ENCODE results near the gene TNKS1BP1. TPM values are rescaled to one million over a fixed set of nuclear protein-coding genes. Genes with fewer than 3 reads are reported as not detected.

TNKS1BP1 gene
- total and polyA plus RNA-seq, 7 donors: 26.4 to 133 (median 43.8) TPM

DNA sequence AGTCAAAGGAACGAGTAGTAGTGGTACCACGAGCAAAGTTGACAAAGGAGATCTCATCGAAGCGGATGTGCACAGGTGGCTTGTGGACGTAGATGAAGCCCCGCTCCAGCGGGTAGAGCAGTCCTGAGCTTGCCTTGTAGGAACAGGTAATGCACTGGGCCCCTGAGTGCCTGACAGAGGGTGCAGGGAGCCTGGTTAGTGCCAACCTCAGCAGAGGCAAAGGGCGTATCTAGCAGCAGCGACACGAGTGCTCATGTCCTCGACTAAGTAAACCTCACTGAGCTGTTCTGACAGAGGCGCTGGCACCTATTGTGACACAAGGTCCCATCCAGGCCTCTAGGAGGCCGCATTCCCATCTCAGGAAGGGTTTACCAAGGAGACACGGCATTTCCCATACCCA, 7.0 kb upstream of the TNKS1BP1 start:
- Histone ChIP-seq H3K9me3 (no peaks in the 10 kb centered on the region), H3K4me3 (no peak overlapping the region), H3K4me1 (peaks cover 0 to 22% (median 15%) of the 10 kb centered on the region in 4 donors), H3K27me3 (no peaks in the 10 kb centered on the region), H3K27ac (no peak overlapping the region), H3K36me3 (peaks cover 41 to 67% (median 53%) of the 10 kb centered on the region in 4 donors)
- intact Hi-C loops (cut with DNase I): no loop called here
- WGBS, 2 donors: 94 to 96% methylated on average over 14 of the region's 14 CpGs
- no peak for DNase-seq
- TF ChIP-seq POLR2AphosphoS5 (IDR thresholded peaks at IDR 0.05) (no peak), EP300 (IDR thresholded peaks at IDR 0.05) (no peak), POLR2A (IDR thresholded peaks at IDR 0.05) (no peak)
- TF ChIP-seq, protein P1, sequence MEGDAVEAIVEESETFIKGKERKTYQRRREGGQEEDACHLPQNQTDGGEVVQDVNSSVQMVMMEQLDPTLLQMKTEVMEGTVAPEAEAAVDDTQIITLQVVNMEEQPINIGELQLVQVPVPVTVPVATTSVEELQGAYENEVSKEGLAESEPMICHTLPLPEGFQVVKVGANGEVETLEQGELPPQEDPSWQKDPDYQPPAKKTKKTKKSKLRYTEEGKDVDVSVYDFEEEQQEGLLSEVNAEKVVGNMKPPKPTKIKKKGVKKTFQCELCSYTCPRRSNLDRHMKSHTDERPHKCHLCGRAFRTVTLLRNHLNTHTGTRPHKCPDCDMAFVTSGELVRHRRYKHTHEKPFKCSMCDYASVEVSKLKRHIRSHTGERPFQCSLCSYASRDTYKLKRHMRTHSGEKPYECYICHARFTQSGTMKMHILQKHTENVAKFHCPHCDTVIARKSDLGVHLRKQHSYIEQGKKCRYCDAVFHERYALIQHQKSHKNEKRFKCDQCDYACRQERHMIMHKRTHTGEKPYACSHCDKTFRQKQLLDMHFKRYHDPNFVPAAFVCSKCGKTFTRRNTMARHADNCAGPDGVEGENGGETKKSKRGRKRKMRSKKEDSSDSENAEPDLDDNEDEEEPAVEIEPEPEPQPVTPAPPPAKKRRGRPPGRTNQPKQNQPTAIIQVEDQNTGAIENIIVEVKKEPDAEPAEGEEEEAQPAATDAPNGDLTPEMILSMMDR (IDR thresholded peaks at IDR 0.05): no peak

DNA sequence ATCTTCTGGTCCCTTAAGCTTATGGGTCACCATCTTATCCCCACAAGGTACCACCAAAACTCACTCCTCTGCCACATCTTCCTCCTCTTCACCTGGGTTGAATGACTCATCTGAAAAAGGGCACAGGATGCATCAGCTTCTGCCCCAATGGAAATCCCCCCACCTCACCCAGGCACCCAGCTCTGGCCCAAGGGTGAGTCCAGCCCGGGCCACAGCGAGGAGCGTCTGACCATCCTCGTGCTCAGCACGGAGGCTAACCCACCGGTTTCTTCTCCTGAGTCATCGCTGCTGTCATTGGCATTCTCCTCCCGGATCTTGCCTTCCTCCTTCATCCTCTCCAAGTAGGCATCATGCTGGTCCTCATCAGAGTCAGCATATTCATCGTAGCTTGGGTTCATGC, 5.3 kb upstream of the TNKS1BP1 start:
- DNase-seq: no peak
- Histone ChIP-seq H3K9me3 (no peaks in the 10 kb centered on the region), H3K27ac (no peak overlapping the region), H3K36me3 (peaks cover 41 to 72% (median 53%) of the 10 kb centered on the region in 4 donors), H3K4me1 (peaks cover 0 to 26% (median 22%) of the 10 kb centered on the region in 4 donors), H3K4me3 (no peak overlapping the region), H3K27me3 (no peaks in the 10 kb centered on the region)
- intact Hi-C loops (cut with DNase I): no loop called here
- WGBS, 2 donors: 90 to 93% methylated on average over 9 of the region's 9 CpGs
- TF ChIP-seq EP300 (IDR thresholded peaks at IDR 0.05): no peak
- no peak for TF ChIP-seq POLR2A (IDR thresholded peaks at IDR 0.05)
- no peak for TF ChIP-seq POLR2AphosphoS5 (IDR thresholded peaks at IDR 0.05)
- TF ChIP-seq, protein P1 (IDR thresholded peaks at IDR 0.05): no peak

DNA sequence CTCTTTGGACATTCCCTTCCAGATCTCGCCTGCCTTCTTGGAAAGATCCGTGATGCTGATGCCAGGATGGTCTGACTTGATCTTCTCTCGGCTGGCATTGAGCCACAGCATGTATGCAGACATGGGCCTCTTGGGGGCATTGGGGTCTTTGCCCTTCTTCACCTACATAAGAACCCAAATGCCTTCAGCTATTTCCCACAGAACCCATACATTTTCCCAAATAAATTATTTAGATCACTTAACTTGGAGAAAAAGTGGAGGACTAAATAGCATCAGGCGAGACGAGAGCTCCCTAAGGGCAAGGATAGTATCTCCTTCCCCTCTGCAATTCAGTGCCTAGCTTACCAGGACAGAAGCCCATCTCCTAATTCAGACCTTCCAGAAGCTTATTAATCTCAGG, 3.0 kb upstream of the TNKS1BP1 start:
- WGBS, 2 donors: 97% methylated on average over 5 of the region's 5 CpGs
- H3K9me3 ChIP-seq: no peaks in the 10 kb centered on the region
- intact Hi-C loops (cut with DNase I): no loop called here
- no peaks in the 10 kb centered on the region for H3K27me3 ChIP-seq
- TF ChIP-seq POLR2AphosphoS5 (IDR thresholded peaks at IDR 0.05) (no peak), EP300 (IDR thresholded peaks at IDR 0.05) (no peak), POLR2A (IDR thresholded peaks at IDR 0.05) (no peak)
- TF ChIP-seq, protein P1 (IDR thresholded peaks at IDR 0.05): no peak
- peaks cover 41 to 65% (median 49%) of the 10 kb centered on the region in 4 donors for H3K36me3 ChIP-seq
- H3K4me1 ChIP-seq: peaks cover 0 to 30% (median 27%) of the 10 kb centered on the region in 4 donors
- peak overlapping the region in 1 of 4 donors; percentile 97 for H3K27ac ChIP-seq
- no peak overlapping the region for H3K4me3 ChIP-seq
- DNase-seq: no peak

DNA sequence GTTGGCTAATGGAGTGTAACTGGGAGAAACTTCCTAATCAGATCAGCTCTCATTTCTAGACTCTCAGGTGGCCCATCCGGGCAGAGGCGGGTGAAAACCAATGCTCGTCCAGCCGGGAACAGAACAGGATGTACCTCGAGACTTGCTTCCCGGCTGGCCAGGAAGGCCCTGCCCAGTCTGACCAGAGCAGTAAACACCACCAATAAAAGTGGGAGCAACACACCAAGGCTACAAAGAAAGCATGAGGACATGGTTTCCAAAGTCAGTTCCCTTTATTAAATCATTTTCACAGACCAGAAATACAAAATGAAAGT, 940 bp upstream of the TNKS1BP1 start:
- intact Hi-C loops (cut with DNase I): no loop called here
- no peaks in the 10 kb centered on the region for H3K9me3 ChIP-seq
- peak; percentile 83 for DNase-seq
- peak overlapping the region; percentile 71 to 90 (median 86) for H3K4me3 ChIP-seq
- peaks cover 21 to 49% (median 30%) of the 10 kb centered on the region in 4 donors for H3K36me3 ChIP-seq
- peak overlapping the region; percentile 89 to 97 (median 94) for H3K27ac ChIP-seq
- 2 to 28% methylated on average over 6 of the region's 6 CpGs for WGBS, 2 donors
- TF ChIP-seq, protein P1 (IDR thresholded peaks at IDR 0.05): no peak
- TF ChIP-seq POLR2A (IDR thresholded peaks at IDR 0.05): peak in 1 of 2 donors; percentile 45
- peak; percentile 24 to 77 (median 58) for TF ChIP-seq POLR2AphosphoS5 (IDR thresholded peaks at IDR 0.05)
- peak in 2 of 4 donors; percentile 37 to 61 for TF ChIP-seq EP300 (IDR thresholded peaks at IDR 0.05)
- H3K27me3 ChIP-seq: no peaks in the 10 kb centered on the region
- H3K4me1 ChIP-seq: peaks cover 0 to 47% (median 46%) of the 10 kb centered on the region in 4 donors
